GM19240 (cell line): ENCODE measurements around the gene PRR29.
"Not testable (repeated sequence)": the region's sequence is repeated elsewhere in the genome, so short reads cannot be mapped to it uniquely, and the experiment has no call there.

Source experiments
- DNase-seq: peaks from one replicate; pipeline ENCODE4 v3.0.0; 2011; ENCODE audit warnings: low spot score; ENCODE audit not compliant: insufficient read length

Gene PRR29

DNA sequence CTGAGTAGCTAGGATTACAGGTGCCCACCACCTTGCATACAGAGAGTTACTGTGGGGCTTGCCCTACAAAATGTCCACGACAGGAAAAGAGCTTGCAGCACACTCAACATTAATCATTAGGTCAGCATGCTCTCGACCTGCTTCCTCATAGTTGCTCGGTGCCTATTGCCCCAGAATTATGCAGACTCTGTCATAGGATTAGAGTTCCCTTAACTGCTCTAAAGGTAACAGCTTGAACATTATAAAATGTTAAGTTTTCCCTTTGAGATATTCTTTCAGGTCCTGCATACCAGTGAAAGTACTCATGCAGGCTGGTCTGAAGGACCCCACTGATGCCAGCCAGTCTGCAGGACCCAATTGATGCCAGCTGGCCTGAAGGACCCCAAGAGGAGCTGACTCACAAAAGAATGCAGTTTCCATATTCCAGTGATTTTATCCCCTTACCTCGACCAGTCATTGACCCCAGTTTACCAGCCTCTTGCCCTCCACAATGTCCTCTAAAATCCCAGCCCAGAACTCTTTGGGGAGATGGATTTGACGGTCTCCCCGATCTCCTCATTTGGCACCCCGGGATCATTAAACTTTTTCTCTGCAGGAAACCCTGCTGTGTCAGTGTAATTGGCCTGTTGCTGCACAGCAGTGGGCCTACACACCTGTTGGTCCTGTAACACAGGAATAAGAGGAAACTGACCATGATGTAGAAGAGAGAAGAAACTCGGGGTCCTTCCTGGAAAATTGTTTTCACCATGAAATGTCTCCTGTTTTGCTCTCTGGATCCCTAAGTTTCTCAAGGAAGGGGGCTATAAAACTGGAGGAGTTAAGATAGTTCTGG, 11.6 kb downstream of the PRR29 start:
- no peak for DNase-seq

DNA sequence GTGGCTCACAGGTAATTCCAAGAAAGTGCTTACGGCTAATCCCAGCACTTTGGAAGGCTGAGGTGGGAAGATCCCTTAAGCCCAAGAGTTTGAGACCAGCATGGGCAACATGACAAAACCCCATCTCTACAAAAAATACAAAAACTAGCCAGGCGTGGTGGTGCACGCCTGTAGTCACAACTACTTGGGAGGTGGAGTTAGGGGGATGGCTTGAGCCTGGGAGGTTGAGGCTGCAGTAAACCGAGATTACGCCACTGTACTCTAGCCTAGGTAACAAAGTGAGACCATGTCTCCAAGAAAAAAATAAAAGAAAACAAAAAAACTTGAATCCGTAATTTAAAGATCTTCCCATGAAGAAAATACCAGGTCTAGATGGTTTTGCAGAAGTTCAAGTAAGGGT, 17.3 kb downstream of the PRR29 start:
- DNase-seq: no peak

DNA sequence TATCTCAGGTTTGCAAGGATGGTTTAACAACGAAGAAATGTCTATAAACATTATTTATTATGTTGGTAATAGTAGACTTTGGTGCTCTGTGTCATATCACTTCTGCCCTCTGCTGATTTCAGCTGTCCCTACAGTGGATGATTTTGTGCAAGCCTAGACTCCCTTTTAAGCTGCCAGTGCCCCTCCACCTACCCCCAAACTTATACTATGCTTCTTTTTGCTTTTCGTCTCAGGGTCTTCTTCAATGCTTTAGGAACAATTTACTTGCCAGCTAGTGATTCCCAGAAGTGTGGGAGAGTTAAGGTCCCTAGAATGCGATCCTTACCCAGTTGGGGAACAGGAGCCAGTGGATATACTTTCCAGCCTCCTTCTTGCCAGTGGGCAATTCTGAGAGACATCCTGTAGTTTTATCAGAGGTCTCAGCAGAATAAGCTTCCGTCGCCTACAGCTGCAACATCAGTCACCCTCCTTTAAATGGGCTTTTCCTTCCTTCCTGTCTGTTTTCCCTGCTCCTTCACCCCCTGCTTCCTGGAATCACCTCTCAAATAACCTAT, 18.2 kb downstream of the PRR29 start:
- DNase-seq: no peak

DNA sequence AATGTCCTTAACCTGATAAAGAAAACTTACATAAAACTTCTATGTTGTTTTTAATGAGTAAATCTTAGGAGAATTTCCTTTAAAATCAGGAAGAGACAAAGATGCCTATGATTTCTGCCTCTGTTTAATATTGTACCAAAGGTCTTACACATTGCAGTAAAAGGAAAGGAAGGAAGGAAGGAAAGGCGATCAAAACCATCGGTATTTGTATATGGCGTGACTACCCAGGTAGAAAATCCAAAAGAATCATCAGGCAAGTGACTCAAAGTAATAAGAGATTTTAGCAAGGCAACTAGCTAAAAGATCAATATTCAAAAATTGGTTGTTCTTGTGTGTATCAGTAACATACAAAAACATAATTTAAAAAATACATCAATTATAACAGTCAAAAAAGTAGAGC, 18.8 kb downstream of the PRR29 start:
- DNase-seq: no peak

DNA sequence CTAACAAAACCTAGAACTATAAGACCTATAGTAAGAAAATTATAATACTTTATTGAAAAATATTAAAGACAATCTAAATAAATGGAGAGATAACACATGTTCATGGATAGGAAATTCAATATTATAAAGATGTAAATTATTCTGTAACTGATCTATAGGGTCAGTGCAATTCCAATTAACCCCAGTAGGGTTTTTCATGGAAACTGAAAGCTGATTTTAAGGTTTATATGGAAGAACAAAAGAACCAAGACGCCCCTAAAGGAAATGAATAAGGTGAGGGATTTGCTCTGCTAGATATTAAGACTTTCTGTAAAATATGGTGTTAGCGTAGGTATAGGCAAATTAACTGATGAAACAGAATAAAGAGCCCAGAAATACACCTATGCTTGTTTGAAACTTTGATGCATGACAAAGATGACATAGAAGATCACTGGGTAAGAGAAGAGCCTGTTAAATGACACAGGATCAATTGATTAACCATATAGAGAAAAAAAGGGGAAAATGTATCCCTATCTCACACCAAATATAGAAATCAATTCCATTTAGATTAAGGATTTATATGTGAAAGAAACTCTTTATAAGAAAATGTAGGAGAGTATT, 19.3 kb downstream of the PRR29 start:
- DNase-seq: no peak

DNA sequence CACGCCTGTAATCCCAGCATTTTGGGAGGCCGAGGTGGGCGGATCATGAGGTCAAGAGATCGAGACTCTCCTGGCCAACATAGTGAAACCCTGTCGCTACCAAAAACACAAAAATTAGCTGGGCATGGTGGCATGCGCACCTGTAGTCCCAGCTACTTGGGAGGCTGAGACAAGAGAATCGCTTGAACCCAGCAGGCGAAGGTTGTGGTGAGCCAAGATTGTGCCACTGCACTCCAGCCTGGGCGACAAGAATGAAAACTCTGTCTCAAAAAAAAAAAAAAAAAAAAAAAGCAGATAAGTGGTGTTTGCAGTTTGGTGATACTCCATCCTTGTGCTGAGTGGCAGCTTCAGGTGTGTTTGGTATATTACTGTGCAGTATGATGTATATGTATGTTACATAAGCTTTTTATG, 21.4 kb downstream of the PRR29 start:
- DNase-seq: not testable (repeated sequence)

DNA sequence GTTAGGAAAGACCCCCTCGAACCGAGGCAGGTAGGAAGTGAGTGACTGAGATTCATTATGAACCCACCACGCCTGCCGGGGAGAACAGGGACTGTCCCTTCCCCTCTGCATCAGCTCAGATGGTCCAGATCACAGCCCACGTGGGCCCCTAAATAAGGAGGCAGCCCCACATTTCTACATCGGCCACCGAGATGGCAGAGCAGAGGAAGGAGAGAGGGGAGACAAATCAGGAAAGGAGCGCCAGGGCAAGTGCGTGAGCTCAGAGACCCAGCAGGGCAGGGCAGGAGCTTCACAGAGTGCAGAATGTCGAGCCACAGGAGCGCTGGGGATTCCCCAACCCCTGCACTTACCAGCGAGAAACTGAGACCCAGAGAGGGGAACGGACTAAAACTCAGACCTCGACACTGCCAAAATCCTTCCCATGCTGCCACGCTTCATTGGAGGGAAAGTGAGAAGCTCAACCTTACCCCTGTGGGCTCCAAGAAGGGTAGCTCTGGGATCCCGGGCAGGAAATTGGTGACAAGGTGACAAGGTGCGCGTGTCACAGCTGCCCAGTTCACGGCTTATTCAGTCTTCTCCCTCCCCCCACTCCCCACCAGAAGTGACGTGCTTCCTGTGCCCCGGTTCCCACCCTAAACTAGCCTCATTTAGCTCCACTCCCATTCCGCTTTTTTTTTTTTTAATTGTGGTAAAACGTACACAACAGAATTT, 22.1 kb downstream of the PRR29 start, which contains the start of gene ICAM2:
ICAM2 (minus strand) TSS at position 578 of the 711 bp plus-strand sequence. CDS start 13,942 bp downstream, outside the sequence.
- no peak for DNase-seq

DNA sequence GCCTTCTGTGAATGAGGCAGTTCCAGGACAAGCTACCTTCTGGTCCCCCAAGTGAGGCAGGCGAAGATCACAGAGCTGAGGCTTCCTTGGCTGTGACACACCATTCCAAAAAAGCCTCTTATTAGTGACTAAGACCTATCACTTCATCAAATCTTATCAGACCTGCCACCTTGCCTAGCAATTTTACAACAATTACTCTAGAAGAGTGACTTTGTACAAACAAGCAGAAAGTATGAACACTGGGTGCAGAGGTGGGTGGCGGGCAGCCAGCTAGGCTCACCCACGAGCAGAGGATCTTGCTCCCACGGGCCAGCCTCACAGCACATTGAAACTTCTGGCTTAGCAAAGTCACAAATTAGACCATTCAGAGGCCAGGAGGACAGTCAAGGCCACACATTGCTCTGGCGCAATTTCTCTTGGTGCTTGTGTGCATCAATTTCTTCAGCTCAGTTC, 24.5 kb downstream of the PRR29 start:
- no peak for DNase-seq

DNA sequence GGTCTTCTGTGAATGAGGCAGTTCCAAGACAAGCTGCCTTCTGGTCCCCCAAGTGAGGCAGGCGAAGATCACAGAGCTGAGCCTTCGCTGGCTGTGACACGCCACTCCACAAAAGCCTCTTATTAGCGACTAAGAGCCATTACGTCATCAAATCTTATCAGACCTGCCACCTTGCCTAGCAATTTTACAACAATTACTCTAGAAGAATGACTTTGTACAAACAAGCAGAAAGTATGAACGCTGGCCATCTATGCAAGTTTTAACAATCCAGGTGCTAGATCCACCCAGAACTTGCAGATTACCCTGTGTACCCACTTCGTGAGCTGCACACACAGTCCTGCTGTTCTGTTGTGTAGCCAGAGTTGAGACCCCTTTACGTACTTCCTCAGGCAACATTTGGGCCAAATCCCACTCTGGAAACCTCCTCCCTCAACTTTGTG, 26.1 kb downstream of the PRR29 start:
- DNase-seq: no peak

DNA sequence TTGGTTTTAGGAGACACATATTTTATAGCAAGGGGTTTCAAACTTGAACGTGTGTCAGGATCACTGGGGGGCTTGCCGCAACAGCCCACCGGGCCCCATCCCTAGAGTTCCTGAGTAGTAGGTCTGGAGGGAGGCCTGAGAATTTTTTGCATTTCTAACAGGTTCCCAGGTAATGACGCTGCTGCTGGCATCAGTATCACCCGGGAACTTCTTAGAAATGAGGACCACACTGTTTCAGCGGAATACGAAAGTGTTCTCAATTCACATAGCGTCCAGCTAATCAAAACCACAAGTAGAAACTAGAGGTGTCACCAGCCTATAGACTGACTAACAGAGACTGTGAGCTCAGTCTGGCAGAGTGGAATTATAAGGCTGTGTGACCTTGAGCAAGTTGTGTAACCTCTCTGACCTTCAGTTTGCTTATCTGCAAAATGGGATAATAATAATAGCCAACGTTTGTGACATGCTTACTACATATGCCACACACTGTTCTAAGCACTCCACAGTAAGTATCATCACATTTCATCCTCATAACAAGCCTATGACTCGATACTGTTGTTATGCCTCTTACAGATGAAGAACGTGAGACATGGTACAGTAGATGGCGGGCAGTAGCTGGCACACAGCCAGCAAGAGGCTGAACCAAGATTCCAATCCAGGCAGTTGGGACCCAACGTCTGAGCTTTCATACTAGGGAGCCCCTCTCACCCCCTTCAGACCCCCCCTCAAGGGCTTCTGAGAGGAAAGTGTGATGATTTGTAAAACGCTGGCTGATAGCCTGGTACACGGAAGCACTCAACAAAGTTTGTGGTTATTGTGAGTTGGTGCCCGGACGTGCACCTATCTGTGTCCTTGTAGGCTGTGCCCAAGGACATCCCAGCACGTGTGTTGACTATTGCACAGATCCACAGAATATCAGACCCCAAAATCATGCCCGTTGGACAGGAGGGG, 26.9 kb downstream of the PRR29 start:
- DNase-seq: no peak

DNA sequence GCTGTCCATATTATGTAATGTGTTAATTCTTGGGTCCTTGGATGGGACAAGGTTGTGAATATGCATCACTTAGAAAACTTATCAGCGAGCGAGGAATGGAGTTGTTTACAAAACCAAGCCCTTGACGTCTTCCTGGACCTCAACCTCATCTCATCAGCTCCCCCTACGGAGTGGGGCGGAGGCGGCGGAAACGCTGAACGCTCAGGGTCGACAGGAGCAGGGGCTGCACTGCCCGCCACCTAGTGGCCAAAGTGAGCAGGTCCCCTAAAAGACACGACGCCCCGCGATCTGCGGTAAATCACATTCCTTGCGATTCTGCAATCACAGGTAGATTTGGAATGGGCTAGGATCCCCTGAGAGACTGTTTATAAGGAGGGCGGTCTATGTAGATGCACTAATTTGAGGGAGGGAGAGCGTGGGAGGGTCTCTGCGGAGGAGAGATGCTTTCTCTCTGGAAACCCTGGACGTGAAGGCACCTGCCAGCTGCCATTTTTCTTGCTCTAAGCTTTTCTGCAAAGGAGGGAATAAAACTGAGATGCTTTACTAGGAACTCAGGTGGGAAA, 27.7 kb downstream of the PRR29 start:
- peak; percentile 21 for DNase-seq

DNA sequence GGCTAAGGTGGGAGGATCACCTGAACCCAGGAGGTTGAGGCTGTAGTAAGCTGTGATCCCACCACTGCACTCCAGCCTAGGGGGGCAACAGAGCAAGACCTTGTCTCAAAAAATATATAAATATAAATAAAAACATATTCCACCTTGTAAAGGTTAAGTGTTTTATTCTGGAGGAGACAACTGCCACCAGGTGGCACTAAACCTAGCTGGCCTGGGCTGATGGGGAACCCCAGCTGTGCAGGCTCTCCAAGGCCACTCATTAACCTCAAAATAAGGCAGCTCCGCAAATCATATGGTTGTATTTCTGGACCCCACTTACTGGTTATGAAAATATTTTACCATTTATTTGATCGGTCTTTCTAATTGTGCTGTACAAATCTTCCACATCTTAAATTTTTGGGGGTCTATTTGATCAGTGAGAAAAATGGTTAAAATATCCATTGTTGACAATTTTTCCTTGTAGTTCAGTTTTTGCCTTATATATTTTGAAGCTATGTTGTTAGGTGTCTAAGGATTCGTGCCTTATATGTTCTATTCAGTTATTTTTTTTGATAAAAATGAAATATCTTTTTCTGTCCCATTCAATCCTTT, 30.8 kb downstream of the PRR29 start:
- DNase-seq: peak; percentile 22

DNA sequence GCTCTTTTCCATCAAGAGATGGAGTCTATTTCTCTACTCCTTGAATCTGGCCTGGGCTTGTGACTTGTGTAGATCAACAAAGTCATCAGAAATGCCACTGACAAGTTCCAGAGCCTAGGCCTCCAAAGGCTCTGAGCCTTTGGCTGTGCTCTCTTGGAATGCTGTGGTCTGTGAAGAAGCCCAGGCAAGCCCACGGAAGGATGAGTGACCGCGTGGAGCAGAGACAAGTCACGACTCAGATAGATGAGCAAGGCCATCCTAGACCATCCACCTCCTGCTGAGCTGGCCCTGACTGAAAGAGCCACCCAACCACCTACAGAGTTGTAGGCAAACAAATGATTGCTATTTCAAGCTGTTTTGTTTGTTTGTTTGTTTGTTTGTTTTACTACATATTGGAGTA, 33.9 kb downstream of the PRR29 start:
- no peak for DNase-seq

DNA sequence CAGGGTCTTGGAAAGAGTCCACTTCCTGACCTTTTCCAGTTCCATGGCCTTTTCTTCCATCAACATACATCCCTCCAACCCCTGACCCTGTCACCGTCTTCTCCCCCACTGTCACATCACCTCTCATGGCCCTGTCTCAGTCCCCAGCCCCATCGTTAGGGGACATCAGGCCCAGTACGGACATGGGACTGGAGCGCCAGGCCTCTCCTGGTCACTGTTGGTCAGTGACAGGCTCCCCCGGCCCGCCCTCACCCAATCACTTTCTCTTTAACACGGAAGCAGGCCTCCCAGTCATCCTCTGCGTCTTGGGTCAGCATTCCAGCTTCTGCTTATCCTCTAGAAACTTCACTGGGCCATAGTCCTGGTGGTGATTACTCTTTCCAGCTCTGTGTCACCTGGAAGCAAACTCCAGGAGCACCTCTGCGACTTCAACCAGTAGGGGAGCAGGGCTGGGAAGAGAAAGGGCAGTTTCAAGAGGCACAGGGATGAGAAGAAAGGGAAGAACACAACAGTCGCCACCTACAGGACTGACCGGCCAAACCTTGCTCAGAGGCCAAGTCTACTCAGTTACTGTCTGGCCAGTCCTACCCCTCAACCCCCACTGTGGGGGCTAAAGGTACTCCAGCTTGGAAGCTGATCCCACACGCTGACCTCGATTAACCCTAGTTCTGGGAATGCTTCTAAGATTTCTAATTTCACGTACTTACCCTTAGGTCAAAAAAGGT, 38.2 kb downstream of the PRR29 start:
- DNase-seq: no peak

DNA sequence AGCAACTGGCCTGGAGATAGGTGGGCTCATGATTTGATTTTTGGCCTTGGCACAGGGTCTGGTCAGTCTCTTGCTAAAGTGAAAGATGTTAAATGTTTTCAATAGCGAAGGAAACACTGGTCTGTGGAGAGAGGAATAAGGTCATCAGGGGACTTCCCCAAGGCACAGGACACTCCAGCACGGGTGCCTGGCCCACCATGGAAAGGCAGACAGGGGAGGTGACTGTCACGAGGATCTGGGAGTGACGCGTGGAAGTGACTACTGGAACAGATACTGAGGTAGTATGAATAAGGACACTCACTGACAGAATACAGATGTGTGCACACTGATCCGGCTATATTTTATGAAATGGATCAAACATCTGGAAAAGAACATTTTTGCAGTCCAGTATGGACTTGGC, 39.0 kb downstream of the PRR29 start:
- no peak for DNase-seq

DNA sequence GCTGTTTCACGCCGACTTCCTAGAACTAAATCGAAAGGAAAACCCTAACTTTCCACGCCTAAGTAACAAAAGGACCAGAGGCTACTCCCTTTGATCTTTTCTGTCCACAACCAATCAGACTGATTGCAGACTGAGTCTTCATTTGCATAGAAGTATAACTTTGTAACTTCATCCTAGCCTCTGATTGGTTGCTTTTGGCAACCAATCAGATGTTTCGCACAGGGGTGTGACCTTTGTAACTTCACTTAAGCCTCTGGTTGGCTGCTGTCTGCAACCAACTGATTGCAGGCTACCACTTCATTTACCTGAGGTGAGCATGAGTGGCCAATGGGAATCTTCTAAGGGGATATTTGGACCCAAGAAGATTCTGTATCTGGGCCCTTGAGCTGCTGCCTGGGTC, 39.7 kb downstream of the PRR29 start:
- DNase-seq: no peak

DNA sequence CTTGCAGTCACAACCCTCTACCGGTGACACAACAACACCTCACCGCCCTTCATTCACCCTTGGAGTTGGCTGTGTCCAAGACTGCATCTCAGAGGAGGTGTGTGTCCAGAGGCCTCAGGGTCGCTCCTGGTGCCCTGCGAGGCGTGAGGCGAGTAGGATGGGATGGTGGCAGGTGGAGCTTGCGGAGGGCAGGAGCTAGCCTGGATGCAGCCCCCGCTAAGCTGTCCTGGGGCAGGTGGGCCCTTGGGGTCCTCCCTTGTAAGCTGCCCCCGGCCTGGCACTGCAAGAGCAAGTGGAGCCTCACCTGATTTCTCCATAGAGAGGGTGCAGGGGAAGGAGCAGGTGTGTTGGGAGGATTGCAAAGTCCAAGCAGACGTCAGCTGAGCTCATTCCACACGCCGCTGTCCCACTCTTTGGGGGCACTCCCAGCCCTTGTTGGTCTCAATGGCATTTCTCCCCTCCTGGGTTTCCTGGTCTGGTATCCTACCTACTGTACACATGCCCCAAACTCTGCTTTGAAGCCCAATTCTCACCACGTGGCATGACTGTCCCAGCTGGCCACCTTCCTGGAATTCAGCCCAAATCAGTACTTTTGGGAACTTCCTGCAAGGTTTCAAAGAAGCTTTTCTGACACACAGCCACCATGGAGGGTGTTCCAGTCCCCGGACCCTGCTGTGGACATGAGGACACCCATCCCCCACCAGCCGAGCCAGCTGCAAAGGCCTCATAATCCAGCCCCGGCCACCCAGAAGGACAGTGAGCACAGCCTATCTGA, 40.4 kb downstream of the PRR29 start:
- DNase-seq: no peak

DNA sequence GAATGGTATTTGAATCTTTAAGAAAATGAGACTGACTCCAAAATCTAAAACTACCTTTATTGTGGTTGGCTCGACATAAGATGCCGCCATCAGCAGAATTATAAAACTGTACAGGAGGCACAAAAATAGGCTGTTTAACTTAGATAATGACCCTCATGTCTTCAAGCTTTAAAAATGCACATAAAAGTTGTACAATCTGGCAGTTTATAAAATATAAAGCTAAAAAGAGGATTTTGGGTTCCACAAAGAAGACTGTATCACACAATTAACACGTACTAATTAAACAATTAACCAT, 40.9 kb downstream of the PRR29 start:
- DNase-seq: no peak

DNA sequence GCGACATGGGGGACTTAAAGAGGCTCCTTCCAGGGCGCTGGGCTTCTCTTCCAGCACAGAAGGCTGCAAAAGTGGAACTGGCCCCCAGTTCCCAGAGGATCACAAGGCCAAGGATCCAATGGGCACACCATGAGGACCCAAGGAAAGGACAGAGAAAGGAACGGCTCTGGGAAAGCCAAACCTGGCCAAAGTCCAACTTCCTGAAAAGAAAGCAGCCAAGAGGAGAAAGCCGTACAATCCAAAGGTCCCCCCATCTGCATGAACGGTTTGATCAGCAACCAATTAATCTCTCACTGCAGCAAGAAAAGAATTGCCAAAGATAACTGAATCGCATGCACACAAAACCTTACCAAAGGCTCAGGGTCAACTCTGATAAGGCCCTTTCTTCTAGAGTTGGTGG, 42.1 kb downstream of the PRR29 start:
- no peak for DNase-seq
